ENCODE results near the gene RAB11FIP5.
A peak's percentile ranks its signal among the peaks of the same experiment; 100 is the strongest.
"Not testable (repeated sequence)": the region's sequence is repeated elsewhere in the genome, so short reads cannot be mapped to it uniquely, and the experiment has no call there.

RAB11FIP5 gene, protein sequence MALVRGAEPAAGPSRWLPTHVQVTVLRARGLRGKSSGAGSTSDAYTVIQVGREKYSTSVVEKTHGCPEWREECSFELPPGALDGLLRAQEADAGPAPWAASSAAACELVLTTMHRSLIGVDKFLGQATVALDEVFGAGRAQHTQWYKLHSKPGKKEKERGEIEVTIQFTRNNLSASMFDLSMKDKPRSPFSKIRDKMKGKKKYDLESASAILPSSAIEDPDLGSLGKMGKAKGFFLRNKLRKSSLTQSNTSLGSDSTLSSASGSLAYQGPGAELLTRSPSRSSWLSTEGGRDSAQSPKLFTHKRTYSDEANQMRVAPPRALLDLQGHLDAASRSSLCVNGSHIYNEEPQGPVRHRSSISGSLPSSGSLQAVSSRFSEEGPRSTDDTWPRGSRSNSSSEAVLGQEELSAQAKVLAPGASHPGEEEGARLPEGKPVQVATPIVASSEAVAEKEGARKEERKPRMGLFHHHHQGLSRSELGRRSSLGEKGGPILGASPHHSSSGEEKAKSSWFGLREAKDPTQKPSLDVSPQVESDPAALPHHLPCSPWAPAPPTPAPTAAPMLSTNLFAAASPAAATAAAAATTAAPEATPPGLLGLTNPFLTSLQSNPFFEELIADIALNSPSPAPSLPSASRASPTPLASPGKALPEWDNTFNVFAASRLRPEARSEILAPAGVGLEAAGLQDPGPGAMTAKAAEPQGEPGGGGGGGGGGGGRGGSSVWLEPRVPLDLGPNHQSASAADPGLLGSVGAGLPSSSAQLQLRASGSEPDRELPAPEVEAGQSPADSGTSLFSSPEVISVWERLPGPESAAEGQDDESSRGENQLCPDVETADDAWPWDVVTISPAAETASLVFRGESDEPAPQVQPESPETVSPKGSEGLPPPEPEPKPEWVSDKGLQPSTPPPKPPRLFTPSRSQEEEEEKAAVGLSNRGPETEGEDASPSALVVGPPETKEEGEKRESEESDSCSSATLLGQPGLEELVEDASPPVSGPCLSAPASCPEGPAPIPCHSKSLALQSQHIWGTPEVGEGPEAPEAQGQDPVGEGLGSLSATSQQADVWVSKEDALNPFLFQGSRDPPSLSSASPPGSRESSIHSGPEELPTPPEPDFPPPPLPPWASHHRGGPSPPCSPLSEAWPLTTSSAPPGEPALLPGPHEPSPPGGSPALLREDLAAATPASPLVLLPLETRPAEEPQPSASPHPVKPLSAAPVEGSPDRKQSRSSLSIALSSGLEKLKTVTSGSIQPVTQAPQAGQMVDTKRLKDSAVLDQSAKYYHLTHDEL (N-terminal part only)

DNA sequence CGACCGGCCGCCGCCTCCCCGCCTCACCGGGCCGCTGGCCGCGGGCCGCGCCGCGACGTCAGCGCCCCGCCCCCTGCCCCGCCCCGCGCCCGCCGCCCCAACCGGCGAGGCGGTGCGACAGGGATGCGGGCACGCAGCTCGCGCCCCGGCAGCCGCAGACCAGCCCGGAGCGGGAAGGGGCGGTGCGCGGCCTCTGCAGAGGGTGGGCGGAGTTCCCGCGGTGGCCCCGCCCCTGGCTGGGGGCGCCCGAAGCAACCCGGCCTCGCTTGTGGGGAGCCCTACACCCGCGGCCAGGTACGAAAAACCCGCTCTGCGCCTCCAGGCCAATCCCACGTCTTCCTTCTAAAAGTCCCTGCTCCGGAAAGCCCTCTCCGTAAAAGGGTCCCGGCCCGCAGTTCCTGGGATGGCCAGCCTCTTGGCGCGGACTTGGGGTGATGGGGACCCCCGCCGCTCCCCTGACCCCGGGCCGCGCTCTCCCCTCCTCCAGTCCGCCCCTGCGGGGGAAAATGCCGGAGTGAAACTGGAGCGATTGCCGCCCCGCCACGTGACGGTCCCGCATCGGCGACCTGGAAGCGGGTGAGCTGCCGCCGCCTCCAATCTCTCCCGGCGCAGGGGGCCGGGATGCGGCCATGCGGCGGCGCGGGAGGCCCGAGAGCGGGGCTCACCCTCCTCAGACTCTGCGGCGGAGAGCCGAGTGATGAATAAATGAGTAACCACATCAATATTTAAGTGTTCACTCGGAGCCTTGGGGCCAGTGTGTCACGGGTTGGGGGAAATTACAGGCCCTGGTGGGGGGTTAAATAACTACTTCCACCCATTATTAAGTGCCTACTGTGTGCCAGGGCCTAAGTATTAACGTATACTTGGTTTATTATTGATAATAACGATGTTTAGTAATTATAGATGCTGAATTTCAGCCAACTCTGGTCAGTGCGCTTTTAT, at the start of gene RAB11FIP5:
TSS of gene RAB11FIP5 (minus strand) at position 36 of the 942 bp plus-strand sequence. CDS start 171 bp downstream, outside the sequence.
- peak; percentile 72 for DNase-seq

DNA sequence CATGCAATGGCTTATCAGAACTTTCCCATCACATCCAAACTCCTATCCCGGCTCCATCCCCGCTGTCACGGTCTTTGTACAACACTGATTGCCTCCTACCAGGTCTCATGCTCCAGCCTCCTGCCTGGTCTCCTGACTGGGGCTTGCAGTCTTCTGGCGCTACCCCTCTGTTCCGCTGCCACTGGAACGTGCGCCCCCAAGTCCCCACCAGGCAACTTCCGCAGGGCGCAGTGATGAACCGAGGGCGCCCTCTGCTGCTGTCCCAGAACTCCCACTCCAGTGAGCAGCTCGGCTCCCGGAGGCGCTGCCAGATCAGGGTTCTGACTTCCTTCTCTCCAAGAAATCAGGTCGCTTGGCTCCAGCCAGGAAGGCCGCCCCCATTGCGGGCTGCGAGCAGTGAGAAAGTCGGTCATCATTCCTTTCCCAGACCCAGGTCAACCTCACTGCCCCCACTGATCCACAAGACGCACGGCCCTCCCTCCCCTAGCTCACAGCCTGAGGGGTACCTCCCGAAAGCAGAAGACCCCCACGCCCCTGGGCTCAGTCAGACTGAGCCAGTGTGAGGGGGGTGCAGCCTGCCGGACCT, 43.9 kb upstream of the RAB11FIP5 start:
- DNase-seq = no peak

DNA sequence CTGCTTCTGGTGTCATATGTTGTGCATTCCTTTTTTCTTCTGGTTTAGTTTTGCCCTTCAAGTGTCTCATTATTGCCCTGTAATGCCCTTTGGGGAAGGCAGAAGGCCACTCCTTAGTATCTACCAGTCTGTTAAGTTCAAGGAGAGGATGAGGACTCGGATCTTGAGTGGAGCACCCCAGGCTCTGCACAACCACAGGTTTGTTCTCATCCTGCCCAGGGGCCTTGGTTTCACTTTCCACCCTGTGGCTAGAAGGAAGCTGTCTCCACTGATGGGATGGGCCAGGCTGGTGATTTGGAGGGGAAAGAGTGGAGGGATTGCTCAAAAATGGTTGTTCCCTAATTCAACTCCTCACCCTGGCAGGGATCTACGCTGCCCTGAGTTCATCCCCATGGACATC, 30.2 kb upstream of the RAB11FIP5 start:
- no peak for DNase-seq

DNA sequence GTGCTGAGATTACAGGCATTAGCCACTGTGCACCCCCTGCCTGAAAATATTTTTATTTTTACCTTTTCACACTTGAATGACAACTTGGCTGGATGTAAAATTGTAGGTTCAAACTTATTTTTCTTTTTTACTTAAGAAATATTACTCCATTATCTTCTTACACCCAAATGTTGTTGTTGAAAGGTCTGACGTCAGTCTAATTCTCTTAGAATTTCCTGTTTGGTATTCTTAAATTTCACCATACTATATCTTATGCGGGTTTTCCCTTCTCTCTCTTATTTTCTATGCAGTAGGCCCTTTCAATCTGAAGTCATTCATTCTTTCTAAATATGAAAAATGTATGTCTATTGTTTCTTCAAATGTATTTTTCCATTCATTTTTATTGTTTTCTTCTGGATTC, 29.1 kb upstream of the RAB11FIP5 start:
- no peak for DNase-seq

DNA sequence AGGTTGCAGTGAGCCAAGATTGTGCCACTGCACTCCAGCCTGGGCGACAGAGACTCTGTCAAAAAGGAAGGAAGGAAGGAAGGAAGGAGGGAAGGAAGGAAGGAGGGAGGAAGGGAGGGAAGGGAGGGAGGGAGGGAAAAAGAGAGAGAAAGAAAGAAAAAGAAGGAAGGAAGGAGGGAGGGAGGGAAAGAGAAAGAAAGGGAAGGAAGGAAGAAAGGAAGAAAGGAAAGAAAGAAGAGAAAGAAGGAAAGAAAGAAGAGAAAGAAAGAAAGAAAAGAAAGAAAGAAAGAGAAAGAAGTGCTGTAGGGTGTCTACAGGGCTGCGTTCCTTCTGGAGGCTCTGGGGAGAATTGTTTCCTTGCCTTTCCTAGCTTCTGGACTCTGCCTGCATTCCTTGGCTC, 22.5 kb upstream of the RAB11FIP5 start:
- DNase-seq = no peak

DNA sequence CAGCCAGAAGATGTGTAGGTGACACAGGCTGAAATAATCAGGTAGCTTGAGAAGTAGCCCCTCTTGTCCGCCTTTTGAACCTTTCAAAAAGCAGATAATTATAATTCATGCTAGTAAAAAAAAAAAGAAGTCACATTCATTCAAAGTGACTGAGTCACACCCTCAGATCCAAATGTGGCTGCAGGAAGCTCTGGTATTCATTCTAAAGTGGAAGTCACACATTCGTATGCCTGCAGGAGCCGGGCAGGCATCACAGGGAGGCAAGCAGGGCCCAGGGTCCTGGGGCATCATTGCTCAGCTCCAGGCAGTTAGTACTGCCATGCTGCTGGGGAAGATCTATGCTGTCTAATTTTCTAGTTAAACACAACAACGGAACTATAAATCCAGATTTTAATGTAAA, 21.7 kb upstream of the RAB11FIP5 start:
- no peak for DNase-seq

DNA sequence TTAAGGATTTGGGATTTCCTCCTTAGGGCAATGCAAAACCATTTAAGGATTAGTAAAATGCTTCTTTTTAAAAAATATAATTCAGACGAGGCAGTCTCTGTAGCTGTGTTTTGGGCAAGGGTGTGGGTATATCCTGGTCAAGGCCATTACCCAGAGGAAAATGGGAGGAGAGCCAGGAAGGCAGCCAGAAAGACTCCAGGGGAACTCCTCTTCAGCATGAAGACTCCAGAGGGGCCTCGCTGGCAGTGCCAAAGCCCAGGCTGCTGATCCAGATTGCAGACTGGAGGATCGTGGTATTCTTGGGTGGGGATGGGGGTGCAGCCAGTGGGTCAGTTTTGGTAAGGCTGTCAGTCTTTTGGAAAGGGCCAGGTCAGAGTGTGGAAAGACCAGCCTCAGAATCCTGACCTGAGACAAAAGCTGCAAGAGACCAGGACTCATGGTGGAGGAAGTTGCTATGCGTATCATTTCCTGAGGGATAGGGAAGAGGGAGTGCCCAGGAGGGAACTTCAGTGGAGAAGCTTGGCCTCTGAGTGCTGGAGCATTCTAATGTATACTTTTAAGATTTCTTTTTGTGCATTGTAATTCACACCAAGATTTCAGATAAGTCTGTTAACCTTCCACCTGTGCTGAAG, 20.9 kb upstream of the RAB11FIP5 start:
- no peak for DNase-seq

DNA sequence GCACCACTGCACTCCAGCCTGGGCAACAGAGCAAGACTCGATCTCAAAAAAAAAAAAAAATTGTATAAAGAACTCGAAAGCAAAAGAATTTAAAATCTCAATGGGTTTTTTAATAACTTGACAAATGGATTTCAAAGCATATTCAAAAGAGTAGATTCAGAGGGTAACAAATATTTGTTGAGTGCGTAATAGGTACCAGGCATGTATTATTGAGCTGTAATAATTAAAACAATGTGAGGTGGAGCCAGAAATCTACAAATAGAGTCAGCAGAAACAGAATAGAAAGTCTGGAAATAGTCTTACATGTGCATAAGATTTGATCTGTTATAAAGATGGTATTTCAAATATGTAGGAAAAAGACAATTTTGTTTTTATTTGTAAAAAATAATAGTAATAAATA, 19.1 kb upstream of the RAB11FIP5 start:
- DNase-seq = no peak

DNA sequence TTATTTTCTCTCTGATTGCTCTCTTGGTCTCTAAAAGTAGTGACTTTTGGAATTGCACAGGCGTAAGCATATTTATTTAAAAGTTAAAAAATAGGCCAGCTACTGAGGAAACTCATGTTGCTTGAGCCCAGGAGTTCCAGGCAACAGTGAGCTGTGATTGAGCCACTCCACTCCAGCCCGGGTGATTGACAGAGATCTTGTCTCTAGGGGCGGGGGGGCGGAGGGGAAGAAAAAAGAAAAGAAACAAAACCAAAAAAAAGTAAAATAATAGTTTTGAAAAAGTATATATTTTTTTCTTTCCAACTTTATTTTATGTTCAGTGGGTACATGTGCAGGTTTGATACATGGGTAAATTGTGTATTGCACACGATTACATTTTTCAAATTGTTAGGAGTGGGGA, 18.0 kb upstream of the RAB11FIP5 start:
- DNase-seq = no peak

DNA sequence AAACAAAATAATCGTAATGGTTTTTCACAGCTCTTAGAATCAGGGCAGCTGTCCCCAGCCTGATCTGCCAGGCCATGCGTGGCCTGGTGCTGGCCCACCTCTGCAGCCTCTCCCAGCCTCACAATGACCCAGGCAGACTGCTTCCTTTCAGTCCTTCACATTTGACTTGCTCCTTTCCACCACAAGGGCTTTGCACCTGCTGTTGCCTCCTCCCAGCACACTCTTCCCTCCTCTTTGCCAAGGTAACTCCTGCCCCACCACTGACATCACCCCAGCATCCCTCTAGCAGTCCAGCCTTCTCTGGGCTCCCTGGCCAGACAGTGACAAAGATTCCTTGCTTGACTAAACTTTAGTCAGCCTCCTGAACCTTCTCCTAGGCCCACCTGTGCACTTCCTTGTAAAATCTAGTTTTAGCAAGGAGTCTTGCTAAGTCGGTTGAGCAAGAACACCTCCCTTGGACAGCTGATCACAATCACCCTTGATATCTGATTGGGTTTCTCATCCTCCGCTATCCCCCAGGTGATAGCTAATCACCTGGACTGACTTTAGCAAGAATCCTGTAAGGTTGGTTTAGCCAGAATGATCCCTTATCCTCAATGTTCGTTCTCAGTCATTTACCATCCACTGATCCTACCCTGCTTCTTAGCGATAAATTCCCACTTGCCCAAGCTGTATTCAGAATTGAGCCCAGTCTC, 16.2 kb upstream of the RAB11FIP5 start:
- DNase-seq = no peak

DNA sequence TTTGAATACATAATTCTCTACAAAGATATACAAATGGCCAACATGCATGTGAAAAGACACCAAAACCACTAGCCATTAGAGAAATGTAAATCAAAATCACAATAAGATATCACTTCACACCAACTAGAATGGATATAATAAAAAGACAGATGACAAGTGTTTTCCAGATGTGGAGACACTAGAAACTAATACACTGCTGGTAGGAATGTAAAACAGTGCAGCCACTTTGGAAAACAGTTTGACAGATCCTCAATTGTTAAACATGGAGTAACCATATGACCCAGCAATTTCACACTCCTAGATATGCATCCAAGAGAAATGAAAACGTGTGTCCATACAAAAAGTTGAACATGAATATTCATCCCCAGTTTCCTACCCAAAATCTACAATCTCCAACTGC, 9.8 kb upstream of the RAB11FIP5 start:
- DNase-seq = no peak

DNA sequence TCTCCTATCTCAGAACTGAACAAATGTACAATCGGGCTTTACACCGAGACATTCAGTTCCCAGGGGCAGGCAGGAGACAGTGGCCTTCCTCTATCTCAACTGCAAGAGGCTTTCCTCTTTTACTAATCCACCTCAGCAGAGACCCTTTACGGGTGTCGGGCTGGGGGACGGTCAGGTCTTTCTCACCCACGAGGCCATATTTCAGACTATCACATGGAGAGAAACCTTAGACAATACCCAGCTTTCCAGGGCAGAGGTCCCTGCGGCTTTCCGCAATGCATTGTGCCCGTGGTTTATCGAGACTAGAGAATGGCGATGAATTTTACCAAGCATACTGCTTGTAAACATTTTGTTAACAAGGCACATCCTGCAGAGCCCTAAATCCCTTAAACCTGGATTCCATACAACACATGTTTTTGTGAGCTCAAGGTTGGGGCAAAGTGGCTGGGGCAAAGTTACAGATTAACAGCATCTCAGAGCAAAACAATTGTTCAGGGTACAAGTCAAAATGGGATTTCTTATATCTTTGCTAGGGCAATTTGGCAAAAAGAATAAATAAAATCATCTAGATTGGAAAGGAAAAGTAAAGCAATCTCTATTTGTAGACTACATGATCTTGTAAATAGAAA, 7.0 kb upstream of the RAB11FIP5 start:
- not testable (repeated sequence) for DNase-seq

DNA sequence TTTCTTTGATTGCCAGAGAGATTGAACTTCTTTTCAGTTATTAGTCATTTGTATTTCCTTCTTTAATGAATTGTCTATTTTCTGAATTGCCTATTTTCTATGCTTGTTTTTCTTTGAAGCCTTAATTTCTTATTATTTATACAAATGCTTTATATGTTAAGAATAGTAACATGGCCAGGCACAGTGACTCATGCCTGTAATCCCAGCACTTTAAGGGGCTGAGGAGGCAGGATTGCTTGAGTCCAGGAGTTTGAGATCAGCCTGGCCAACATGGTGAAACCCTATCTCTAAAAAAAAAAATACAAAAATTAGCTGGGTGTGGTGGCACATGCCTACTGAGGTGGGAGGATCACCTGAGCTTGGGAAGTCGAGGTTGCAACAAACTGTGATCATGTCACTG, 4.7 kb upstream of the RAB11FIP5 start:
- DNase-seq = no peak

DNA sequence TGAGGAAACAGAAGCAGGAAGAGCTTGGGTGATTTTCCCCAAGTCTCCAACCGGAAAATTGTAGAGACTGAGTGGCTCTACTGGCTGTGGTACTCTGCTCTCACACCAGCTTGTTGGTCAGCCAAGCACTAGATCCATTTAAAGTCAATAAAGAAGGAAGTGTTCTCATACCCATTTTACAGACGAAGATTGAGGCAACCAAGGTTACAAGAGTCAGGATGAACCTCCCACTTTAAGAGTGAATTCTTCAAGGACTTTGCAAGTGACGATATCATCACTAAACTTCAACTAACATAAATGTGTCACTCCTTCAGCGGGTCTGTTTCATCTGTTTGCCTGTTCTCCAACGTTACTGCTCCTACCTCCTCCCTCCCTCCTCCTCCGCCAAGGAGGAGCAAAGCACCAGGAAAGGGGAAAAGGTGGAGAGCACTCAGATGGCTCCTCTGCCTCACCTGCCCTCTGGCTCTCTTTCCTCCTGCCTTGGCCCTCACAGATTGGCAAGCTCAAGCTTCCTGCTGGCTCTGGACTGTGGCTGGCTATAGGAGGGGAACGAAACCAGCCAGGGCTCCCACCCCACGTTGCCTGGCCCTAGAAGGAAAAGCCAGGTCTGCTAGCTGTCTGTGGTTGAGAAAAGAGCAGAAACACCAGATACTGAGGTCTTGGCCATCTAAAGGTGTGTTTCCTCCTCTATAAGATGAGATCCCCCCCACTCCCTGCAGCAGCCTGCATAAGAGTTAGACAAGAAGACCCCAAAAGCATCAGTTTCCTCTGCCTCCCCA, 3.6 kb upstream of the RAB11FIP5 start:
- no peak for DNase-seq

DNA sequence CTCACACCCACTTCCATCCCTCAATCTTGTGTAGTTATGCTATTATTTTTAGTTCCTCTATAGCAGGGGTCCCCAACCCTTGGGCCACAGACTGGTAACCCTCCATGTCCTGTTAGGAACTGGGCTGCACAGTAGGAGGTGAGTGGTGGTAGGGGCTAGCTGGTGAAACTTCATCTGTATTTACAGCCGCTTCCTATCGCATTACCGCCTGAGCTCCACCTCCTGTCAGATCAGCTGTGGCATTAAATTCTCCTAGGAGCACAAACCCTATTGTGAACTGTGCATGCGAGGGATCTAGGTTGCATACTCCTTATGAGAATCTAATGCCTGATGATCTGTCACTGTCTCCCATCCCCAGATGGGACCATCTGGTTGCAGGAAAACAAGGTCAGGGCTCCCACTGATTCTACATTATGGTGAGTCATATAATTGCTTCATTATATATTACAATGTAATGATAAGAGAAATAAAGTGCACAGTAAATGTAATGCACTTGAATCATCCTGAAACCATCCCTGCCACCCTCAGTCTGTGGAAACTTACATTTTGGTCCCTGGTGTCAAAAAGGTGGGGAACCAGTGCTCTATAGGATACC, 1.6 kb upstream of the RAB11FIP5 start:
- DNase-seq = no peak

DNA sequence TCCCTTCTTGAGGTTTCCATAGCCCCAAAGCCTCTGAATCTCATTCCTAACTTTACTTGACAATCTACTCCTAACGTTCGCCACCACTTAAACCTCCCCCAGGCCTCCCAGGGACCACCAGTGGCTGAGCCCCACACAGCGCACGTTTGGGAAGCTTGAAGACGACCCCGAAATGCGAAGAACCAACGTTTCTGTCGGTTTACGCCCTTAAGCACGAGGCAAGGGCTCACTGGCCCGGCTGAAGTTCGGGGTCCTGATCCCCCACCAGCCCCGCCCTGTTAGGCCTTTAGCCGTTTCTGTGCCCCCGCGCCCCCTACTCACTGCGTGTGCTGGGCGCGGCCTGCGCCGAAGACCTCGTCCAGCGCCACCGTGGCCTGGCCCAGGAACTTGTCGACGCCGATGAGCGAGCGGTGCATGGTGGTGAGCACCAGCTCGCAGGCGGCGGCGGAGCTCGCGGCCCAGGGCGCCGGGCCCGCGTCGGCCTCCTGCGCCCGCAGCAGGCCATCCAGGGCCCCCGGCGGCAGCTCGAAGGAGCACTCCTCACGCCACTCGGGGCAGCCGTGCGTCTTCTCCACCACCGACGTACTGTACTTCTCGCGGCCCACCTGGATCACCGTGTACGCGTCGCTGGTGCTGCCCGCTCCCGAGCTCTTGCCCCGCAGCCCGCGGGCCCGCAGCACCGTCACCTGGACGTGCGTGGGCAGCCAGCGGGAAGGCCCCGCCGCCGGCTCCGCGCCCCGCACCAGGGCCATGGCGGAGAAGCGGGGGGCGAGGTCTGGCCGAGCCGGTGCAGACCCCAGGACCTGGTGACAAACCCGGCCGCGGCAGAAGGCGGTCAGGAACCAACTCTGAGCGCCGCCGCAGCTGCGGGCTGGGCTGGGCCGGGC, 479 bp downstream of the RAB11FIP5 start:
- DNase-seq = no peak
